ENCODE results near the gene TAS2R4. TPM values are rescaled to one million over a fixed set of nuclear protein-coding genes. Genes with fewer than 3 reads are reported as not detected.
"Not testable (repeated sequence)": the region's sequence is repeated elsewhere in the genome, so short reads cannot be mapped to it uniquely, and the experiment has no call there.

The TAS2R4 gene, protein sequence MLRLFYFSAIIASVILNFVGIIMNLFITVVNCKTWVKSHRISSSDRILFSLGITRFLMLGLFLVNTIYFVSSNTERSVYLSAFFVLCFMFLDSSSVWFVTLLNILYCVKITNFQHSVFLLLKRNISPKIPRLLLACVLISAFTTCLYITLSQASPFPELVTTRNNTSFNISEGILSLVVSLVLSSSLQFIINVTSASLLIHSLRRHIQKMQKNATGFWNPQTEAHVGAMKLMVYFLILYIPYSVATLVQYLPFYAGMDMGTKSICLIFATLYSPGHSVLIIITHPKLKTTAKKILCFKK
- 0.14 and 0.63 TPM in 2 replicates for total RNA-seq (2014; rRNA removed; shearing (Covaris generic))
- 0.07 TPM in 1 of 2 replicates, not detected in the other for polyA plus RNA-seq (2015; cell fraction: cytosol; rRNA removed)
- 1.1 TPM in 2 replicates for polyA plus RNA-seq (2015; cell fraction: nucleus; rRNA removed)

DNA sequence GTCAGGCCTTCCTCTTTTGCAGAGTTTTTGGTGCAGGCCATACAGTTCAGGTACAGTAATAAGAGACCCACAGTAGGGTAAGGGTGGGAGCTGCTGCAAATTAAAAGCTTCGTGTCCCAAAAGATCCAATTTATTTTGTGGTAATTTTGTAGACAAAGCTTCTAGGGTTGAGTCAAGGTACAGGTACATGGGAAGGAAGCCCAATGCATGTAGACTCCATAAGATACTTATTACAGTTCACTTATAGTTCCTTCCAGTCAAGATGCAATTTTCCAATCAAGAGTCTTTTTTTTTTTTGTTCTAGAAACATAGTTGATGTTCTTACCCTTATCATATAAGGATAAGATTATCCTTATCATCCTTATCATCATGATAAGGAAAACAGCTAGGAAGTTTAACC, at the start of gene TAS2R4:
TSS of gene TAS2R4 (plus strand) at position 301 of the 400 bp plus-strand sequence. CDS start 1,815 bp downstream, outside the sequence.
- no peak for DNase-seq (ENCODE audit: low read depth)

DNA sequence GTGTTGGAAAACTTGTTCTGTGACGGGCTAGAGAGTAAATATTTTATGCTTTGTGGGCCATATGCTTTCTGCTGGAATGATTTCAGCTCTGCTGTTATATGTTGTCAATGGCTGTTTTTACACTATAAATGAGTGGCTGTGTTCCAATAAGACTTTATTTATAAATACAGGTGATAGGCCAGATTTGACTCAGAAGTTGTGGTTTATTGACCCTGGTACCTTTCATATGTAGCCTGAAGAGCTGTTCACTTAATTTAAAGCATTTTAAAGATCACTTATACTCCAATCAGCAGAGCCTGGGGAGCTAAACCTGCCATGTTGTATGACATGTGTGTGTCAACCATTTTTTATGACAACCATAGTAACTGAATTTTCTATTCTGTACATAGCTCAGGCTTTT, 47.5 kb upstream of the TAS2R4 start:
- DNase-seq (ENCODE audit: low read depth) = no peak

DNA sequence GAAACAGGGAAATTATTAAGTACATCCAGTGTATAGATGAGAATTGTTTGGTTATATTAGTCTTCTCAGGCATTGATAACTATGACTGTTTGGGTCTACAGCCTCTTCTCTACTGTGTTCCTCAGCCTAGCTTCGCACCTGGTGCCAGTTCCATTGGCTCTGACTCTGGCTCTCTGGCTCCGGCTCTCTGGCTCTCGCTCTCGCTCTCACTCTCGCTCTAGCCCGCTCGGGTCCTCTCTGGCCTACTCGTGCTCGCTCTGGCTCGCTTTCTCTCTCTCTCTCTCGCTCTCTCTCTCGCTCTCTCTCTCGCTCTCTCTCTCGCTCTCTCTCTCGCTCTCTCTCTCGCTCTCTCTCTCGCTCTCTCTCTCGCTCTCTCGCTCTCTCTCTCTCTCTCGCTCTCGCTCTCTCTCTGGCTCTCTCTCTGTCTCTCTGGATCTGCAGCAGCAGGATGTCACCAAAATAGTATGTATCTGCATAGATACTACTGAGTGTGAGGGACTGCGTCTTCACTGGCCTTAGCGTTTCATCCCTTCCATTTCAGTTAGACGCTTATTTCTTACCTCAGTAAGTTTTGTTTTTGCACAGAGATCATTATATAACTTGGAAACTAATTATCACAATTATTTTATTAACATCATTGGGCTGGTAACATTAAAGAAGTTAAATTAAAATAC, 44.9 kb upstream of the TAS2R4 start:
- DNase-seq (ENCODE audit: low read depth) = no peak

DNA sequence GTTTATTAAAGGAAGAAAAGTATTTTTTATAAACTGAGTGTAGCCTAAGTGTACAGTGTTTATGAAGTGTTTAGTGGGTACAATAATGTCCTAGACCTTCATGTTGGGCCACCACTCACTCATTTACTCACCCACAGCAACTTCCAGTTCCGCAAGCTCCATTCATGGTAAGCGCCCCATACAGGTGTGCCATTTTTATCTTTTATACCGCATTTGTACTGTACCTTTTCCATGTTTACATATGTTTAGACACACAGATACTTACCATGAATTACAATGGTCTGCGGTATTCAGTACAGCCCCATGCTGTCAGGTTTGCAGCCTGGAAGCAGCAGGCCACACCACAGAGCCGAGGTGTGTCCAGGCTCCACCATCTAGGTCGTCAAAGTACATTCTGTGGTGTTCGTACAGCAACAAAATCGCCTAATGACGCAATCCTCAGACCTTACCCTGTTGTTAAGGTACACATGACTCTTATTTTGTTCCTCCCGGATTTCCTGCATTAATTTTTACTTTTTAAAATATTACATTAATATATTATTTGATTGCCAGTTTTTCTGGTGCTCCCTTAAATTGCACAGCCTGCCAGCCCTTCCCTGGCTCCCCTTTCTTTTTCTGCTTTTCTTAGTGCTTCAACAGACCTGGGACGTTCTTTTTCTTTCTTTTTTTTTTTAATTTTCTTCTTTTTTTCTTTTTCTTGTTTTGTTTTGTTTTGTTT, 39.2 kb upstream of the TAS2R4 start:
- DNase-seq (ENCODE audit: low read depth) = peak; percentile 9

DNA sequence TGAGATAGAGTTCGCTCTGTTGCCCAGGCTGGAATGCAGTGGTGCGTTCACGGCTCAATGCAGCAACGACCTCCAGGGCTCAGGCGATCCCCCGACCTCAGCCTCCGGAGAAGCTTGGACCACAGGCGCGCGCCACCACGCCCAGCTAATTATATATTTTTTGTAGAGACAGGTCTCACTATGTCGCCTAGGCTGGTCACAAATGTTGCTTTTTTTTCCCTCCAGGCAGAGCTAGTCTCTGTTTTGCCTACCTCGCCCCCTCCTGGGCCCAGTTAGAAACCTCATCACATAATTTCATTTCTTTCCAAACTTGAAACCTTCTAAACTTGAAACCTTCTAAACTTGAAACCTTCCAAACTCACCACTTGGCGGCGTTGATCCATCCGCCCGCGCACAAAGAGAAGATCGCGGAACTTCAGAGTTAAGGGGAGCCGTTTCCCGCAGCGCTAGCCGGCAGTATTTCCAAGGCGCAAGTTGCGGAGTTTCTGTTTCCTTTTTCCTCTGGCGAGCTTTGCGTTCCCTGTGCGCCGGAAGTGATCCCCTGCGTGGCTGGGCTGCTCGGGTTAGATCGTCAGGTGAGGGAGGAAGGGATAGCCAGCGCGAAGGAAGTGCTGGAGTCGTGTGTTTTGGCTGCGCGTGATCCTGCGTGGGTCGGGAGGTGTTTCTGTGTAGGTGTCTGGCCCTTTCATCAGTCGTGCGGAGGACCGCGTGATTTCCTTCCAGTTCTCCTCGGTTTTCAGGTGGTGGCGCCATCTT, 38.5 kb upstream of the TAS2R4 start, which contains the start of gene SSBP1:
TSS of gene SSBP1 (plus strand) at position 523 of the 756 bp plus-strand sequence. CDS start 809 bp downstream, outside the sequence.
- DNase-seq (ENCODE audit: low read depth) = peak; percentile 96

DNA sequence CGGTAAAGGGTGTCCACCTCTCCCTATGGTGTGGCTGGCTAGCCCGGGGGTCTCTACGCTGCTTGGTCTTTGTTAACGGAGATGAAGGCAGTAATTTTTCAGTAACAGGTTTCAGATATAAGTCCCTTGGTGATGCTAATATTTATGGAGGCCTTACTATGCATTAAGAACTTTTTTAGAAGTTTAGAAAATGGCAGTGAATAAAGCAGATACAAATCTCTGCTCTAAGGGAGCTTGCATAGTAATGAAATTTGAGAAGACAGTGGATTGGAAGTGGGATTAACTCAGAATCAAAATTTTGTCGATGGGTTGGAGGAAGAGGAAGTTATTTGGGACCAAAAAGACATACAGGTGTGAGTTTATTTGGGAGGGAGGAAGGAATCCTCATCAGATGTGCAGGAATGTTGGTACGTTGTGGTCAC, 37.9 kb upstream of the TAS2R4 start:
- DNase-seq (ENCODE audit: low read depth) = no peak

DNA sequence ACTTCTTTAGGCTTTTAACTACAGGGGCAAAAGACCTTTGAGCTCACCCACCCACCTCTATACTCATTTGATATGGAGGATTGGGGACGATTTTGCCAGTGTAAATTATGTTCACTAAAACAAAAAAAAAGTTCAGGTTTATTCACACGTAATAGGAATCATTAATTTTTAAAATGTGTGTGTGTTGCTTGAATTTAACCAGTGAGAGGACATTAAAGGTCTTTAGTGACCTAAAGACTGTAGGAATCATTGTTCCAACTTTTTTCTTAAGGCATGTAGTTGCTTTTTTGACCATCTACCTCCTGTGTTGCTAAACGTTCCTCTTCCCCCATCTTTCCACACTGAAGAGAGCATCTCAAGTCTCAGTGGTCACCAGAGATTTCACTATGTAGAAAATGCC, 37.2 kb upstream of the TAS2R4 start:
- no peak for DNase-seq (ENCODE audit: low read depth)

DNA sequence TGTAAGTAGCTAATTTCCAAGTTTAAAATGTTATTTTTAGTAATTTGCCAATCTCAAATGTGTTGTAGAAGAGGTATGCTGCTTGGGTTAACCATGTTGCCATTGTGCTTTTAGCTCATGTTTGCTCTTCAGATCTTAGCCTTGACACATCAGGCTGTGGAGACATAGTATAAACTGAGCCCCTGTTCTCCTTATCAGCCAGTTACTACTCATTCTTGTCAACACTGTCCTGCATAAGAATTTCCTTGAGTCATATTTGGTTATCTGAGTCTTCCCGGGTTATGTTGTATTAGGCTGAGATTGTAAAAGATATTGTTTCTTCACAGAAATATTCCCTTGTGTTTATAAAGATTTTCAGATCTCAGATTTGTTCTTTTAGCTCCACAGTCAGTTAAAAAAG, 34.2 kb upstream of the TAS2R4 start:
- no peak for DNase-seq (ENCODE audit: low read depth)

DNA sequence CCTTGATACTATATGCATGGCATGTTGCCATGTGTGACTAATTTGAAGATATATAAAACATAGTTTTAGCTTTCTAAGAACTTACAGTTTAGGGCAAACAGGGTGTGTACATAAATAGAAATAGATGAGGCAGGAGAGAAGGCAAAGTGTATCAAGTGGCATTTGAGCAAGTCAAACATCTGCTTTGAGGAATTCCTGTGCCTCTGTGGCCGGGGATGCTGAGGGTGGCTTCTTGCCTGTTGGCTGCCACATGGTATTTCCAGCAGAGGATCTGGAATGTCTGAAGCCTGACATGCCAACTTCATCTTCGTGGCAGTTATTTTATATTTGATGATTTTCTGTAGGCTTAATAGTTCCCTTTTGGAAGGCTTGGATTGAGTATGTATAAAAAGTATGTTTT, 32.3 kb upstream of the TAS2R4 start:
- no peak for DNase-seq (ENCODE audit: low read depth)

DNA sequence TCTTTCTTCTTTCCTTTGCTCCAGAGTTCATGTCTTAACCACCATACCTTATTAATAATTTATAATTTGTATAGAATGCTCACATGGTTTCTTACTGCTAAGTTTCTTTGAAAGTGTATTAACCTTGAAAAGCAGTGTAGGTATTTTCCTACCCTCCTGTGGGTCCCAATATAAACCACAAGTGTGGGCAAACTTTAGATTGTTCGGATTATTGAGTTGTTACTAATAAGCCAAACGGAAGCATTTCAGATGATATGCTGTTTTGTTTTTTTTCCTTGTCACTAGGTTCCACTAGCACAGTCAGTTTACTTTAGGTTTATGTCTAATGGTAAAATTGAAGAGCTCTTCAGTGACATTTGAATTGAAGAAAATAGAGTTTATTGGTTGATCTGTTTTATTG, 28.1 kb upstream of the TAS2R4 start:
- no peak for DNase-seq (ENCODE audit: low read depth)

DNA sequence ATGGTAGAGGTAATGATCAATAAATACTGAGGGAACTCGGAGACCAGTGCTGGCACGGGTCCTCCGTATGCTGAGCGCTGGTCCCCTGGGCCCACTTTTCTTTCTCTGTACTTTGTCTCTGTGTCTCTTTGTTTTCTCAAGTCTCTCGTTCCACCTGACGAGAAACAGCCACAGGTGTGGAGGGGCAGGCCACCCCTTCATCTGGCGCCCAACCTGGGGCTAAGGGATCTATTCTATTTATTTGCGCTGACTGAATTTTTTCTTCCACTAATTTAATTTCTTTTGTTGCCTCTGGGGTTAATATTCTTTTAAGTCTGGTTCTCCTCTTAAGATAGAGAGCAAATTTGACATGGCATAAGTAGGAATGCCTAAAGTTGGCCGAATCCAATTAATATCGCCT, 24.6 kb upstream of the TAS2R4 start:
- DNase-seq (ENCODE audit: low read depth) = not testable (repeated sequence)

DNA sequence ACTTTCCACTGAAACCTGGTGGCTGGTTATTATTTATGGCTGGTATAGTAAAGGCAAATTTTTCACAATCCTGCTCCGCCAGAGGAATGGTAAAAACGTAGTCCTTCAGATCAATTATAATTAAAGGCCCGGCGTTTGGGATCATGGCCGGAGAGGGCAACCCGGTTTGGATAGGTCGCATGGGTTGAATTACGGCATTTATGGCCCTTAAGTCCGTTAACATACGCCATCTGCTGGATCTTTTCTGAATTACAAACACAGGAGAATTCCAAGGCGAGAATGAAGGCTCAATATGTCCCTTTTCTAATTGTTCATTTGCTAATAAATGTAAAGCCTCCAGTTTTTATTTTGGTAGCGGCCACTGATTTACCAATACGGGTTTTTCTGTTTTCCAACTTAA, 23.8 kb upstream of the TAS2R4 start:
- DNase-seq (ENCODE audit: low read depth) = no peak

DNA sequence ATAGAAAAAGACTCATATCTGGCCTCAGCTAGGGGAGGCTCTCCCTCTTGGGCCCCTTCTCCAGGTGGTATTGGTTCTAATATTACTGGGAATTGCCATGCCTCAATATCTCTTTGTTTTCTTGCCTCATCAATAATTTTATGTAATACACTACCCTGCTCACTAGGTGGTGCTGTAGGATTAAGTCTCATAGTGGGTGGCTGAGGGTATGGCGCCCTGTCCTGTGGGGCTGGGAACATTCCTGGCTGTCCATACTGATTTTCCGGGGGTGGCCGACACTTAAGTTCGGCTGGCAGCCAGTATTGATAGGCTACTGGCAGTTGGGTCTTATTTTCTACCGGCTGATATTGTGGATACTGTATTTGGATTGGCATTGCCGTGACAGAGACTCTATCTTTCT, 21.5 kb upstream of the TAS2R4 start:
- peak; percentile 24 for DNase-seq (ENCODE audit: low read depth)

DNA sequence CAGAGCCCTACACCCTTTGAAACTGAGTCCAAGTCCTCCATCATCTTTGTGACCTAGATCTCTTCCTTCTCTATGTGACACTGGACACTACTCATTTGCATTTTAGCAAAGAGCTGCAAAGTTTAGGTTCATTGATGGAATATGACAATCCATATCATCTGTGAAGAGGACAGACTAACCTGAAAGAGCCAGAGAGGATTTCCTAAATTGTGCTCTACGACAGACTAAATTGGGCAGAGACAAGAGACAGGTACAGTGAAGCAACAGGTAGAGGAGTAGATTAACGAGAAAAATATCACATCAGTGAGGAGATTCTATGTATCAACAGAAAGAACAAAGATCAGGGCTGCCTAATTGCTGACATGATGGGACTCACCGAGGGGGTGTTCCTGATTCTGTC, 12.7 kb upstream of the TAS2R4 start, which contains the start of gene TAS2R3:
TSS of gene TAS2R3 (plus strand) at position 301 of the 400 bp plus-strand sequence. CDS start at position 363, 62 bp downstream.
- DNase-seq (ENCODE audit: low read depth) = no peak

DNA sequence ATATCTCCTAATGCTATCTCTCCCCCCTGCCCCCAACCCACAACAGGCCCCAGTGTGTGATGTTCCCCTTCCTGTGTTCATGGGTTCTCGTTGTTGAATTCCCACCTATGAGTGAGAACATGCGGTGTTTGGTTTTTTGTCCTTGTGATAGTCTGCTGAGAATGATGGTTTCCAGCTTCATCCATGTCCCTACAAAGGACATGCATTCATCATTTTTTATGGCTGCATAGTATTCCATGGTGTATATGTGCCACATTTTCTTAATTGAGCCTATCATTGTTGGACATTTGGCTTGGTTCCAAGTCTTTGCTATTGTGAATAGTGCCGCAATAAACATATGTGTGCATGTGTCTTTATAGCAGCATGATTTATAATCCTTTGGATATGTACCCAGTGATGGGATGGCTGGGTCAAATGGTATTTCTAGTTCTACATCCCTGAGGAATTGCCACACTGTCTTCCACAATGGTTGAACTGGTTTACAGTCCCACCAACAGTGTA, 6.3 kb upstream of the TAS2R4 start:
- DNase-seq (ENCODE audit: low read depth) = not testable (repeated sequence)

DNA sequence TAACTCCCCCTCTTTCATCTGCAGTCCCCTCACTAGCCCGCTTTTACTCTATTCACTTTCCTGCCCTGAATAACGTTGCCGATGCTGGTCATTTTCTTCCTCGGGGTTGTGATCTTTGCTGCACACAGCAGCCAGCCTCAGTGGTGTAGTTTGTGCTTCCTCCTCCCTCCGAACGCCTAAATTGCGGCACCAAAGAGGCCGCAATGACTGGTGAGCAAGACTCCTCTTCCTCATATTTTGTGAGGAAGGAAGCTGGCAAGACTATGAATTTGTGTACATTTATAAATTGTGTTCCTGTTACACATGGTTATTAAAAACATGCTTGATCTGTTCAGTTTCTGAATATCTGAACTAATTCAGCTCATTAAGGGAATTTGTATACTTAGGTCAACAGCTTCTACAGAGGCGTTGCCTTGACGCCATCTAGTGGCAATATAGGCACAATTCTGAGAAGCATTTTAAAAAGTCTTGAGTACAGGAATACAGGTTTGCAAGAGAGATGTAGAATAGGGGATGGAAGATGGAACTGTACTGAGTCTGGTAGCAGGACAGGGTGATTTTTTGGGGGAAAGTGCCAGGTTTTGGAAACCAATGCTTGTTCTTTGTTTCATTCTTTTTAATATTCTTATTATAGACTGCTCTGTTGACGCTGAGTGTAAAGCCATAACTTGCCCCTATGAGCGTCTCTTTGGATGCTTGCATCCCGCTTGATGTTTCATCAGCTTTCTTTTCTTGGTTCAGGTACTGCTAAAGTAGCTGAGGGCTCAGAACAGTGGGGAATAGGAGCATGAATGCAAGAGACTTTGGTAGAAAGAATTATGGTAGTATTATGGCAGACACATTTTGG, 9.5 kb downstream of the TAS2R4 start:
- peak; percentile 44 for DNase-seq (ENCODE audit: low read depth)

DNA sequence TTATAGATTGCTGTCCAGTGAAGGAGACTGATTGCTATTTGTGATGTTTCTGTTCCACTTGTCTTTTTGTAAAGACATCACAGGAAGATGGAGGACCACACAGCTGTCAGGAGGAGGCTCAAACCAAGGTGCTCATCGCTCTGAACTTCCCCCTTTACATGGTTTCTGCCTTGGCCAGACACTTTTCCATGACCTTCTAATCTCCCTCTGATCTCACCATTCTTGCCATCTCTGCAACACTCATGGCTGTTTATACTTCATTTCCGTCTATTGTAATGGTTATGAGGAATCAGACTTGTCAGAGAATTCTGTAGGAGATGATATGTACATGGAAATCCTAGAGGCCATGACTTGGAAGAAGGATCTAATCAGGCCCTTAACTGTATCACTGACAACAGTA, 11.8 kb downstream of the TAS2R4 start:
- DNase-seq (ENCODE audit: low read depth) = no peak

DNA sequence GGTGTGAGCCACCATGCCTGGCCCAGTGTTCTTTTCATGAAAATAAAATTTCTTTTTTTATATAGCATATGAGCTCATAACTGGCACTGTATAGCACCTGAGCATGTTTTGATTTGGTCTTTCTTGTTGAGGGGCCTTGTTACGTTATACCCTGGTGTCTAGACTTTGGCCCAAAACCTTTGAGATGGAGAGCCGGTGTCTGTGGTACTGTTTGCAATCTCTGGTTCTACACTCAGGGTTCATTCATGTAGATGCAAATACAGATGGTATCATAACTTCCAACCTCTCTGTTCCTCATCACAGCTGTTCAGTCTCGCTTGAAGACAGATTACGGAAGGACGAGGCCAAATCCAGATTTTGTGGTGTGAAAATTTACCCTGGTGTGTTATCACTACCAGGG, 13.4 kb downstream of the TAS2R4 start, which contains the start of gene TAS2R5:
TSS of gene TAS2R5 (plus strand) at position 301 of the 400 bp plus-strand sequence. CDS start 145 bp downstream, outside the sequence.
- DNase-seq (ENCODE audit: low read depth) = no peak

DNA sequence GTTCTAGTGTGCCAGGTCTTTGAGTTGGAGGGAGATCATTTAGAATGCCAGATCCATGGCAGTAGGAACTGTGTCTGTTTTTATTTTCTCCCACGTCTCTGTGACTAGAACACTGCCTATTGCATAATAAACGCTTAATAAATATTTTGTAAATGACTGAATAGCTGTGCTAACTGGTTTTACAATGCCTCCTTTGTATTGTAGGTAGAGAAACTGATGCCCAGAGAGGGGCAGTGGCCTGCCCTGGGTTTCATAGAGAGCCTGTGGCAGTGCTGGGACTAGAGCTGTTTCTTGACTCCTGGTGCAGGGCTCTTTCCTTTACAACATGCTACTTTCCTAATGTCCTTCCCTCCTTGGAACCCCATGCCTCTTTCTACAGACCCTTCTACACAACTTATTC, 16.1 kb downstream of the TAS2R4 start:
- DNase-seq (ENCODE audit: low read depth) = no peak

DNA sequence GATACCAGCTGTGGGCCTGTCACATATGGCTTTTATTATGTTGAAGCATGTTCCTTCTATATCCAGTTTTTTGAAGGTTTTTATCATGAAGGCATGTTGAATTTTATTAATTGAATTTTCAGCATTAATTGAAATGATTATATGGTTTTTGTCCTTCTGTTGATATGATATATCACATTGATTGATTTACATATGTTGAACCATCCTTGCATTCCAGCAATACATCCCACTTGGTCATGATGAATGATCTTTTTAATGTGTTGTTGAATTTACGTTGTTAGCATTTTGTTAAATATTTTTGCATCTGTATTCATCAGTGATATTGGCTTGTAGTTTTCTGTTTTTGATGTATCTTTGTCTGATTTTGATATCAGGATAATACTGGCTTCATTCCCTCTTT, 43.6 kb downstream of the TAS2R4 start:
- no peak for DNase-seq (ENCODE audit: low read depth)
